Esophagus squamous epithelium (tissue), 4 donors: ENCODE measurements around the gene TRAPPC2L.

Source experiments
- CTCF ChIP-seq, 6 experiments: fragments of 450-650 bp in 4 of 6; fragments of 200-600 bp in 2 of 6; sonication (generic) in 2 of 6; IDR thresholded peaks; one replicate each; pipeline ENCODE4 v1.5.1; 2016 to 2019; ENCODE audit warnings: antibody characterized with exemption in 6 of 6, mild to moderate bottlenecking in 4 of 6, moderate library complexity in 4 of 6
- POLR2A ChIP-seq, 4 donors: fragments of 450-650 bp; IDR thresholded peaks; one replicate each; pipeline ENCODE4 v1.6.1; 2017; ENCODE audit warnings: antibody characterized with exemption in 4 of 4, mild to moderate bottlenecking in 4 of 4, moderate library complexity in 3 of 4

DNA sequence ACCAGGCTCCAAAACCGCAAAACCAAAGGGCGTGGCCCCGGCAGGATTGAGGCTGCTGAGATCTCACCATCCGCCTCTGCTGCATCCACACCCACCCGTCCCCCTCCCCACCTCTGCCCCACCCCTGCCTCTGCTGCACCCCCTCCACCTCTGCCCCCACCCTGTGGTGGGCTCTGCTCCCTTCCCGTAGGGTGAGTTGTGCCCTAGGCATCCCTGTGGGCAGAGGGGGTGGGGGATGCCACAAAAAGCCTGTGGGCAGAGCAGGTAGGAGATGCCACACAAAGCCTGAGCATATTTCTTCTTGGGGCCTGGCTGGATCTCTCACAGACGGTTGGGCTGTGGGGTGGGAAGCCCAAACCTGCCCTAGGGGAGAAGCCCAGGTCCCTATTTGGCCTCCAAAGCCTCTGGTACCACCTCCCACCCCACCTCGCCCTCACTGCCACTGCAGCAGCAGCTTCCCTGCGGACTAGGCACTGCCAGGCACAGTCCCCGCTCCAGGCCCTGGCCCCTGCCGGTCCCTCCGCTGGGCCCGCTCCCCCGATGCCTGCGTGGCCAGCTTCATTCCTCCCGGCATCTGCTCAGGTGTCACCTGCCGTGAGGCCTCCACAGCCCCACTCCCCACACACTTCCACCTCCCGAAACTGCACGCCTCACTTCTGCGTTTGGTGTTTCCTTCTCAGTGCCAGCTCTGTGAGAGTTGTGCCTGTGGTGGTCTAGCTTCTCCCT lies 20.8 kb downstream of the TRAPPC2L start:
- no peak for TF ChIP-seq CTCF (IDR thresholded peaks at IDR 0.05)
- no peak for TF ChIP-seq POLR2A (IDR thresholded peaks at IDR 0.05)
